ENCODE data around the gene TRIM60. TPM values are rescaled to one million over a fixed set of nuclear protein-coding genes. Genes with fewer than 3 reads are reported as not detected.

Gene TRIM60
- total and polyA plus RNA-seq, 2 of the 4 experiments (the other 2 are of a cell fraction), result not detected

DNA sequence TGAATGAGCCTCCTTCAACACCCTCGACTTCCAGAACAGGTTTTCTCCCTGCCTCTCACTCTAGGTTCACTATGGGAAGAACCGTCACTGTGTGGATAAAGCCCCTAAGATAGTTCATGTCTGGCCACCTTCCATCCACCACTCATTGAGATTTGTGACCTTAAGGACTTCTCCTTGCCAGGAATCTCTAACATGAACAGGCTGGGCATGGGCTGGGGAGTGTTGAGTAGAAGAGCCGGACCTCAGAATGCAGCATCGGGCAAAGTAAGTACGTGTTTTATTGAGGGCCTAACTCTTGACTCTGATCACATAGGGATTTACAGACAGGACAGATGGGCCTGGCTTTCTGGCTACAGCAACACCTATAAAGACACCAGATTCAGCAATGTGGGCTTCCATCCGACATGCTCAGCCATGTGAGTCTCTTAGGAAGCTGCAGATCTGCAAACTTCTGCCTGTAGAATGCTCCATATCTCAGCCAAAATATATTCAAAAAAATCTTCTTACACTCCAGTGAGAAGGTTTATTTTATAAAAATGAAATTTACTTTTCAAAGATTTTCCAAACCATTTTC, 26.4 kb upstream of the TRIM60 start:
- 93% methylated on average over 2 of the region's 6 CpGs; no CpG with 5 or more reads in 1 of the 2 experiments for WGBS, 2 experiments (ENCODE audit: extremely low coverage in 2 of 2, insufficient read length in 1 of 2)
- no peaks in the 10 kb centered on the region for H3K9me1 ChIP-seq (ENCODE audit: insufficient read depth, low read length)
- ChIA-PET CTCF (no interaction called here), POLR2A (ENCODE audit: unreplicated experiment) (no interaction called here)
- TF ChIP-seq RAD21 (IDR thresholded peaks at IDR 0.05; ENCODE audit: low read length), result no peak
- no peak for TF ChIP-seq SMC3 (IDR thresholded peaks at IDR 0.05; ENCODE audit: low read depth, low read length)
- TF ChIP-seq ELK1 (IDR thresholded peaks at IDR 0.05; ENCODE audit: borderline replicate concordance, low read depth, low read length), result no peak
- TF ChIP-seq RCOR1 (IDR thresholded peaks at IDR 0.05; ENCODE audit: insufficient replicate concordance, low read length), result no peak
- TF ChIP-seq RFX5 (IDR thresholded peaks at IDR 0.05; ENCODE audit: low read depth, low read length), result no peak
- no peak for TF ChIP-seq NFE2L2 (IDR thresholded peaks at IDR 0.05; ENCODE audit: low read depth, low read length)
- no peak for TF ChIP-seq MXI1 (IDR thresholded peaks at IDR 0.05; ENCODE audit: borderline replicate concordance, low read depth, low read length)
- no peak for TF ChIP-seq BHLHE40 (IDR thresholded peaks at IDR 0.05; ENCODE audit: low read depth, low read length)
- no peak for TF ChIP-seq CHD1 (IDR thresholded peaks at IDR 0.05; ENCODE audit: low read depth, low read length)
- TF ChIP-seq, protein P1, sequence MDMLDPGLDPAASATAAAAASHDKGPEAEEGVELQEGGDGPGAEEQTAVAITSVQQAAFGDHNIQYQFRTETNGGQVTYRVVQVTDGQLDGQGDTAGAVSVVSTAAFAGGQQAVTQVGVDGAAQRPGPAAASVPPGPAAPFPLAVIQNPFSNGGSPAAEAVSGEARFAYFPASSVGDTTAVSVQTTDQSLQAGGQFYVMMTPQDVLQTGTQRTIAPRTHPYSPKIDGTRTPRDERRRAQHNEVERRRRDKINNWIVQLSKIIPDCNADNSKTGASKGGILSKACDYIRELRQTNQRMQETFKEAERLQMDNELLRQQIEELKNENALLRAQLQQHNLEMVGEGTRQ (IDR thresholded peaks at IDR 0.05; ENCODE audit: low read depth, low read length), result no peak
- TF ChIP-seq, protein P2, sequence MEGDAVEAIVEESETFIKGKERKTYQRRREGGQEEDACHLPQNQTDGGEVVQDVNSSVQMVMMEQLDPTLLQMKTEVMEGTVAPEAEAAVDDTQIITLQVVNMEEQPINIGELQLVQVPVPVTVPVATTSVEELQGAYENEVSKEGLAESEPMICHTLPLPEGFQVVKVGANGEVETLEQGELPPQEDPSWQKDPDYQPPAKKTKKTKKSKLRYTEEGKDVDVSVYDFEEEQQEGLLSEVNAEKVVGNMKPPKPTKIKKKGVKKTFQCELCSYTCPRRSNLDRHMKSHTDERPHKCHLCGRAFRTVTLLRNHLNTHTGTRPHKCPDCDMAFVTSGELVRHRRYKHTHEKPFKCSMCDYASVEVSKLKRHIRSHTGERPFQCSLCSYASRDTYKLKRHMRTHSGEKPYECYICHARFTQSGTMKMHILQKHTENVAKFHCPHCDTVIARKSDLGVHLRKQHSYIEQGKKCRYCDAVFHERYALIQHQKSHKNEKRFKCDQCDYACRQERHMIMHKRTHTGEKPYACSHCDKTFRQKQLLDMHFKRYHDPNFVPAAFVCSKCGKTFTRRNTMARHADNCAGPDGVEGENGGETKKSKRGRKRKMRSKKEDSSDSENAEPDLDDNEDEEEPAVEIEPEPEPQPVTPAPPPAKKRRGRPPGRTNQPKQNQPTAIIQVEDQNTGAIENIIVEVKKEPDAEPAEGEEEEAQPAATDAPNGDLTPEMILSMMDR (conservative IDR thresholded peaks at IDR 0.05; ENCODE audit: low read depth, low read length), result no peak
- TF ChIP-seq POLR2A (IDR thresholded peaks at IDR 0.05; ENCODE audit: low read depth, low read length), result no peak
- no peak for TF ChIP-seq FOS (IDR thresholded peaks at IDR 0.05; ENCODE audit: low read depth, low read length)
- TF ChIP-seq MAZ (IDR thresholded peaks at IDR 0.05; ENCODE audit: borderline replicate concordance, low read depth, low read length), result no peak
- no peak for TF ChIP-seq MAFK (IDR thresholded peaks at IDR 0.05; ENCODE audit: low read depth, low read length)
- no peak for TF ChIP-seq CEBPB (IDR thresholded peaks at IDR 0.05; ENCODE audit: low read depth, low read length)
- dilution Hi-C loops (cut with HindIII; ENCODE audit: low sequenced_read_pairs, unreplicated experiment) (no loop called here), in situ Hi-C loops (cut with MboI; ENCODE audit: low sequenced_read_pairs) (no loop called here), intact Hi-C loops (cut with micrococcal nuclease) (no loop called here)
- no peaks in the 10 kb centered on the region for H4K20me1 ChIP-seq (ENCODE audit: insufficient read depth, low read length)
- DNase-seq (no peak), ATAC-seq (ENCODE audit: low read depth) (no peak)
- no peak overlapping the region for H3K23ac ChIP-seq (ENCODE audit: low read depth, low read length)
- no peak overlapping the region for H4K91ac ChIP-seq (ENCODE audit: insufficient read depth, low read depth, low read length)
- no peaks in the 10 kb centered on the region for H3K4me1 ChIP-seq (ENCODE audit: control insufficient read depth, insufficient read depth, low read length)
- no peak overlapping the region for H3K27ac ChIP-seq (ENCODE audit: insufficient read depth, low read length)
- no peak overlapping the region for H4K8ac ChIP-seq (ENCODE audit: low read depth in 2 of 2, low read length in 2 of 2)
- H3K4me2 ChIP-seq (ENCODE audit: low read depth, low read length), result no peak overlapping the region
- no peak overlapping the region for H3K4me3 ChIP-seq (ENCODE audit: insufficient read depth, low read depth, low read length)
- H3K18ac ChIP-seq (ENCODE audit: low read depth, low read length), result no peak overlapping the region
- no peak overlapping the region for H2AK9ac ChIP-seq (replicated peaks; ENCODE audit: low read depth, low read length, poor library complexity)
- H3K14ac ChIP-seq (replicated peaks; ENCODE audit: low read depth, low read length), result no peak overlapping the region
- H3K9me3 ChIP-seq (ENCODE audit: control insufficient read depth, insufficient read depth, low read length), result no peaks in the 10 kb centered on the region
- no peaks in the 10 kb centered on the region for H3K27me3 ChIP-seq (ENCODE audit: control insufficient read depth, insufficient read depth, low read length)
- no peak overlapping the region for H3K9ac ChIP-seq (ENCODE audit: low read depth, low read length)
- H3K4ac ChIP-seq (ENCODE audit: low read depth, low read length), result no peak overlapping the region
- H2BK15ac ChIP-seq (ENCODE audit: low read depth, low read length), result no peak overlapping the region
- no peak overlapping the region for H4K5ac ChIP-seq (ENCODE audit: low read depth, low read length)
- no peak overlapping the region for H2AK5ac ChIP-seq (ENCODE audit: low read depth, low read length)
- H2AFZ ChIP-seq (replicated peaks; ENCODE audit: low read length, poor library complexity), result no peak overlapping the region
- no TSS peak for BruUV-seq (replicated peaks)
- H2BK120ac ChIP-seq (ENCODE audit: low read depth, low read length), result no peak overlapping the region
- H3K56ac ChIP-seq (ENCODE audit: extremely low read depth, insufficient read depth, low read length), result no peak overlapping the region
- H3K36me3 ChIP-seq (ENCODE audit: control insufficient read depth, insufficient read depth, low read length), result no peaks in the 10 kb centered on the region
- no peak overlapping the region for H2BK5ac ChIP-seq (ENCODE audit: low read depth, low read length, poor library complexity, severe bottlenecking)
- H3K79me1 ChIP-seq (ENCODE audit: low read depth in 1 of 2, low read length in 2 of 2), result no peaks in the 10 kb centered on the region
- H2BK20ac ChIP-seq (ENCODE audit: low read depth, low read length), result no peak overlapping the region
